Liver (tissue), 10 donors: ENCODE measurements around the gene ANKRD28. TPM values are rescaled to one million over a fixed set of nuclear protein-coding genes. Genes with fewer than 3 reads are reported as not detected.
"Not testable (repeated sequence)": the region's sequence is repeated elsewhere in the genome, so short reads cannot be mapped to it uniquely, and the experiment has no call there.

ENCODE experiments used
- DNase-seq: peaks from one replicate; pipeline ENCODE4 v3.0.0-alpha.2; 2017; ENCODE audit warnings: low spot score
- H3K27ac ChIP-seq, 2 donors: one replicate each; pipeline ENCODE4 v1.7.0; 2013; ENCODE audit warnings: inconsistent platforms in 2 of 2, low read length in 2 of 2, control low read depth in 1 of 2, low read depth in 1 of 2, mild to moderate bottlenecking in 1 of 2
- H3K27me3 ChIP-seq, 4 donors: one replicate each; pipeline versions ENCODE4 v1.6.1 to v1.7.0; 2013; ENCODE audit warnings: low read length in 3 of 4, inconsistent platforms in 1 of 4, mild to moderate bottlenecking in 1 of 4, moderate library complexity in 1 of 4; ENCODE audit not compliant: control insufficient read depth in 4 of 4, insufficient read depth in 4 of 4
- H3K36me3 ChIP-seq, 4 donors: one replicate each; pipeline versions ENCODE4 v1.6.1 to v1.7.0; 2013; ENCODE audit warnings: low read length in 3 of 4, mild to moderate bottlenecking in 3 of 4, low read depth in 1 of 4, moderate library complexity in 1 of 4; ENCODE audit not compliant: control insufficient read depth in 4 of 4, insufficient read depth in 3 of 4
- H3K4me1 ChIP-seq, 4 donors: one replicate each; pipeline versions ENCODE4 v1.6.1 to v1.7.0; 2013; ENCODE audit warnings: low read length in 3 of 4, mild to moderate bottlenecking in 3 of 4, moderate library complexity in 1 of 4; ENCODE audit not compliant: control insufficient read depth in 4 of 4, insufficient read depth in 4 of 4
- H3K4me3 ChIP-seq, 3 donors: one replicate each; pipeline versions ENCODE4 v1.6.1 to v1.7.0; 2013; ENCODE audit warnings: low read length in 3 of 3, control low read depth in 1 of 3, low read depth in 1 of 3, mild to moderate bottlenecking in 1 of 3
- H3K9ac ChIP-seq, 2 donors: one replicate each; pipeline ENCODE4 v1.7.0; 2013; ENCODE audit warnings: low read length in 2 of 2, mild to moderate bottlenecking in 2 of 2, moderate library complexity in 2 of 2, control low read depth in 1 of 2, low read depth in 1 of 2
- H3K9me3 ChIP-seq, 4 donors: one replicate each; pipeline versions ENCODE4 v1.6.1 to v1.7.0; 2013; ENCODE audit warnings: low read length in 3 of 4; ENCODE audit not compliant: control insufficient read depth in 4 of 4
- HNF4A ChIP-seq, 2 donors: conservative IDR thresholded peaks; 2 replicates each; pipeline ENCODE4 v1.6.1; 2016; ENCODE audit warnings: antibody characterized with exemption in 2 of 2, mild to moderate bottlenecking in 2 of 2
- RXRA ChIP-seq, 2 donors: IDR thresholded peaks; 2 replicates each; pipeline ENCODE4 v1.6.1; 2017 to 2018; ENCODE audit warnings: antibody characterized with exemption in 2 of 2, mild to moderate bottlenecking in 1 of 2
- WGBS: extraction: QIAGEN DNeasy Blood & Tissue Kit; methylation state at CpG from one replicate; pipeline ENCODE4 v1.1.7; 2013; 5-methylcytosine and 5-hydroxymethylcytosine counted together
- polyA plus RNA-seq, 2 donors: library from polyadenylated mRNA; stranded (reverse) in 1 of 2; unstranded in 1 of 2; fragments of 200-250 nt in 1 of 2; fragments of >200 nt in 1 of 2; fragmentation: Nextera tagmentation in 1 of 2; extraction: Ambion mirVana in 1 of 2; gene quantifications; one replicate each; pipeline versions ENCODE4 v1.2.1 to v1.2.3, GENCODE V29; 2013 to 2015
- small RNA-seq: library from RNA; depleted of rRNA; stranded (forward); fragments of <200 nt; gene quantifications from one replicate; pipeline ENCODE3, GENCODE V24; 2014
- total RNA-seq, 2 donors: library from RNA; depleted of rRNA; stranded (reverse); fragments of >200 nt; gene quantifications; one replicate each; pipeline ENCODE4 v1.2.3, GENCODE V29; 2014
- TF ChIP-seq, protein P1 (sequence below): IDR thresholded peaks from 2 replicates; pipeline ENCODE4 v1.6.1; 2016; ENCODE audit warnings: antibody characterized with exemption
- donor health status: healthy.
- donor health status: healthy.
- donor health status: healthy.
- donor health status: healthy.
- donor health status: healthy.

Gene ANKRD28
- total and polyA plus RNA-seq, 4 donors: 9.2 to 39.1 (median 16.8) TPM

DNA sequence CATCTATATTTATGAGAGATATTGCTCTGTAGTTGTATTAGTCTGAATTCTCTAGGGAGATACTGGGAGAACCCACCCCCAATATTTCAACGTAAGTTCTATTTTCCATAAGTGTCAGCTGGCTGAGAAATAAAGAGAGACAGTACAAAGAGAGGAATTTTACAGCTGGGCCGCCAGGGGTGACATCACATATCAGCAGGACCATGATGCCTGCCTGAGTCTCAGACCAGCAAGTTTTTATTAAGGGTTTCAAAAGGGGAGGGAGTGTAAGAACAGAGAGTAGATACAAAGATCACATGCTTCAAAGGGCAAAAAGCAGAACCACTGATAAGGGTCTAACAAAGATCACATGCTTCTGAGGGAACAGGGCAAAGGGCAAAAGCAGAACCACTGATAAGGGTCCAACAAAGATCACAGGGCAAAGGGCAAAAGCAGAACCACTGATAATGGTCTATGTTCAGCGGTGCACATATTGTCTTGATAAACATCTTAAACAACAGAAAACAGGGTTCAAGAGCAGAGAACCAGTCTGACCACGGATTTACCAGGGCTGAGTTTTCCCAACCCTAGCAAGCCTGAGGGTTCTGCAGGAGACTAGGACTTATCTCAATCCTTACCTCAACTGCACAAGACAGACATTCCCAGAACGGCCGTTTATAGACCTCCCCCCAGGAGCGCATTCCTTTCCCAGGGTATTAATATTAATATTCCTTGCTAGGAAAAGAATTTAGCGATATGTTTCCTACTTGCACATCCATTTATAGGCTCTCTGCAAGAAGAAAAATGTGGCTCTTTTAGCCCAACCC, 177.9 kb downstream of the ANKRD28 start:
- H3K27me3 ChIP-seq, H3K9ac ChIP-seq, H3K27ac ChIP-seq, H3K4me1 ChIP-seq, H3K9me3 ChIP-seq, H3K4me3 ChIP-seq, DNase-seq, H3K36me3 ChIP-seq: not testable (repeated sequence)
- WGBS: 85% methylated on average over 8 of the region's 8 CpGs
- TF ChIP-seq HNF4A (conservative IDR thresholded peaks at IDR 0.05) (peak; percentile 60 to 78), RXRA (IDR thresholded peaks at IDR 0.05) (peak in 1 of 2 donors; percentile 64)
- TF ChIP-seq, protein P1, sequence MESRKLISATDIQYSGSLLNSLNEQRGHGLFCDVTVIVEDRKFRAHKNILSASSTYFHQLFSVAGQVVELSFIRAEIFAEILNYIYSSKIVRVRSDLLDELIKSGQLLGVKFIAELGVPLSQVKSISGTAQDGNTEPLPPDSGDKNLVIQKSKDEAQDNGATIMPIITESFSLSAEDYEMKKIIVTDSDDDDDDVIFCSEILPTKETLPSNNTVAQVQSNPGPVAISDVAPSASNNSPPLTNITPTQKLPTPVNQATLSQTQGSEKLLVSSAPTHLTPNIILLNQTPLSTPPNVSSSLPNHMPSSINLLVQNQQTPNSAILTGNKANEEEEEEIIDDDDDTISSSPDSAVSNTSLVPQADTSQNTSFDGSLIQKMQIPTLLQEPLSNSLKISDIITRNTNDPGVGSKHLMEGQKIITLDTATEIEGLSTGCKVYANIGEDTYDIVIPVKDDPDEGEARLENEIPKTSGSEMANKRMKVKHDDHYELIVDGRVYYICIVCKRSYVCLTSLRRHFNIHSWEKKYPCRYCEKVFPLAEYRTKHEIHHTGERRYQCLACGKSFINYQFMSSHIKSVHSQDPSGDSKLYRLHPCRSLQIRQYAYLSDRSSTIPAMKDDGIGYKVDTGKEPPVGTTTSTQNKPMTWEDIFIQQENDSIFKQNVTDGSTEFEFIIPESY: peak; percentile 25

Small RNA genes within 50 kb of the gene (small RNA-seq; reads per million reads assigned to genes)
- gene MIR3134: not detected
- not detected for gene RN7SL4P

Other genes with a start within 250 kb of the ANKRD28 start
- 10 to 100 TPM; 13.4 to 46.9 TPM for gene HACL1, start 196.4 kb downstream of the ANKRD28 start, total RNA-seq
- gene HACL1, start 196.4 kb downstream of the ANKRD28 start, polyA plus RNA-seq: 10 to 100 TPM; 28.2 to 36.2 TPM
- gene BTD, start 196.2 kb downstream of the ANKRD28 start, total RNA-seq: 10 to 100 TPM; 45.8 to 78.1 TPM
- gene BTD, start 196.2 kb downstream of the ANKRD28 start, polyA plus RNA-seq: 10 to 100 TPM; 46.6 to 49.0 TPM